Renal cortex interstitium (tissue), 15 donors: ENCODE data around the gene PRKAG1. TPM values are rescaled to one million over a fixed set of nuclear protein-coding genes. Genes with fewer than 3 reads are reported as not detected.
A peak's percentile ranks its signal among the peaks of the same experiment; 100 is the strongest.
"Not testable (repeated sequence)": the region's sequence is repeated elsewhere in the genome, so short reads cannot be mapped to it uniquely, and the experiment has no call there.

Source experiments
- DNase-seq, 11 donors: peaks; one replicate each; pipeline ENCODE4 v3.0.0-alpha.2; 2013; ENCODE audit warnings: low read depth in 9 of 11, low spot score in 4 of 11; ENCODE audit errors: extremely low read depth in 1 of 11
- long read RNA-seq, 16 experiments: transcript quantifications; one replicate each; lab custom pipeline, GENCODE V29; 2026
- polyA plus RNA-seq, 3 donors: library from polyadenylated mRNA; unstranded; fragments of 120-200 nt; gene quantifications; one replicate each; pipeline ENCODE4 v1.2.1, GENCODE V29; 2013; ENCODE audit not compliant: insufficient read length in 3 of 3

The PRKAG1 gene
- polyA plus RNA-seq, result 10 to 100 TPM; 76.4 to 87.5 (median 80.4) TPM
- long read RNA-seq, donor 1, partial matches to known transcripts, result 0 of 4 reads
- long read RNA-seq, donor 1, other reads (novel, unspliced or antisense), result 0 of 4 reads
- long read RNA-seq, donor 2, partial matches to known transcripts, result 20 of 24 reads
- long read RNA-seq, donor 2, other reads (novel, unspliced or antisense), result 0 of 24 reads
- long read RNA-seq, donor 3, transcript PRKAG1-206 (12 exons, 1,699 nt), result major isoform, 11 of 11 reads
- long read RNA-seq, donor 3, partial matches to known transcripts, result 0 of 11 reads
- long read RNA-seq, donor 3, other reads (novel, unspliced or antisense), result 0 of 11 reads
- long read RNA-seq, donor 4, partial matches to known transcripts, result 0 of 6 reads
- long read RNA-seq, donor 4, other reads (novel, unspliced or antisense), result 0 of 6 reads
- long read RNA-seq, donor 5, result 0 reads
- long read RNA-seq, donor 6, transcript PRKAG1-206 (12 exons, 1,699 nt), result major isoform, 9 of 38 reads
- long read RNA-seq, donor 6, partial matches to known transcripts, result 26 of 38 reads
- long read RNA-seq, donor 6, other reads (novel, unspliced or antisense), result 0 of 38 reads
- long read RNA-seq, donor 7, transcript PRKAG1-206 (12 exons, 1,699 nt), result major isoform, 9 of 11 reads
- long read RNA-seq, donor 7, partial matches to known transcripts, result 0 of 11 reads
- long read RNA-seq, donor 7, other reads (novel, unspliced or antisense), result 0 of 11 reads
- long read RNA-seq, donor 8, transcript PRKAG1-206 (12 exons, 1,699 nt), result major isoform, 19 of 30 reads
- long read RNA-seq, donor 8, partial matches to known transcripts, result 6 of 30 reads
- long read RNA-seq, donor 8, other reads (novel, unspliced or antisense), result 0 of 30 reads
- long read RNA-seq, donor 9, transcript PRKAG1-206 (12 exons, 1,699 nt), result major isoform, 14 of 15 reads
- long read RNA-seq, donor 9, partial matches to known transcripts, result 0 of 15 reads
- long read RNA-seq, donor 9, other reads (novel, unspliced or antisense), result 0 of 15 reads
- long read RNA-seq, donor 10, transcript PRKAG1-206 (12 exons, 1,699 nt), result major isoform, 18 of 20 reads
- long read RNA-seq, donor 10, partial matches to known transcripts, result 0 of 20 reads
- long read RNA-seq, donor 10, other reads (novel, unspliced or antisense), result 0 of 20 reads
- long read RNA-seq, donor 11, partial matches to known transcripts, result 27 of 28 reads
- long read RNA-seq, donor 11, other reads (novel, unspliced or antisense), result 0 of 28 reads
- long read RNA-seq, donor 12, partial matches to known transcripts, result 0 of 4 reads
- long read RNA-seq, donor 12, other reads (novel, unspliced or antisense), result 0 of 4 reads
- long read RNA-seq, donor 13, result 0 reads
- long read RNA-seq, donor 14, transcript PRKAG1-206 (12 exons, 1,699 nt), result major isoform, 10 of 12 reads
- long read RNA-seq, donor 14, partial matches to known transcripts, result 0 of 12 reads
- long read RNA-seq, donor 14, other reads (novel, unspliced or antisense), result 0 of 12 reads
- long read RNA-seq, donor 15, partial matches to known transcripts, result 0 of 5 reads
- long read RNA-seq, donor 15, other reads (novel, unspliced or antisense), result 0 of 5 reads
- long read RNA-seq, donor 16, transcript PRKAG1-206 (12 exons, 1,699 nt), result major isoform, 21 of 35 reads
- long read RNA-seq, donor 16, partial matches to known transcripts, result 0 of 35 reads
- long read RNA-seq, donor 16, other reads (novel, unspliced or antisense), result 10 of 35 reads

DNA sequence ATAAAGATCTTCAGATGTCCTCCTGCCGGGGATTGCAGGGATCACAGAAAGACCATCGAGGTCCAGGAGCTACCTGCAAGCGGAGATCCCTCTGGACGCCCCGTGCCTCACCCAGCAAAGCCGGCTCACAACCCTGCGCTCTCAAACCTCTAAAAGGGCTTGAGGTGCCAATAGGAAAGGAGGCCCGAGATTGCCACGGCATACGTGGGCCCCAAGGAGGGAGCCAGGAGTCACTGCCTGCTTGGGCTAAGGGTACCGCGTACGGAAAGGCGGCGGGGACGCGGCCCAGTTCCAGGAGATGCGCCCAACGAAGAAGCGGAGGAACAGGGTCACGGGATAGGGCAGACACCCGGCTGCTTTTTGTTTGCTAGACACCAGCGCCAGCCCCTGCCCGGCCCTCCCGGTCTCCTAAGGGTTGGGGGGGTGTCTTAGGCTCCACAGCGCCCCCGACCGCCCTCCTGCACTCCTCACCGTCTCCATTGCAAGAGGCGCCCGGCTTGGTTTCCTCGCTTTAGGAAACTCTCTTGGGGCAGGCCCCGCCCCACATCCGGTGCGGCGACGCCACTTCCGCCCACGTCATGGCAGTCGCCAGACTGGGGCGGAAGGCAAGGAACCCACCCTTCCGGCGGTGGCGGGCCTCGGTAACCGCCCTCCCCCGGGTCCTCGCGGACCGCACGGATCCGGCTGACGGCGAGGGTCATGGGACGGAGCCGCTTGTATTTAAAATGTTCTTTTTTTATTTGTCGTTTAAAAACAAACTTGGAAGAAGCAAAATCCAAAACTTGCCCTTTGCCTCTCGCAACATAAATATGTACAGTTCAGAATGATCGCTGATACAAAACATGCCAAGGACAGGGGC is at the start of gene PRKAG1:
Gene PRKAG1, minus strand, starts transcription at position 516 of the 859 bp plus-strand sequence. Its CDS starts 36 bp downstream, at position 480.
- peak; percentile 90 to 97 (median 95) for DNase-seq

DNA sequence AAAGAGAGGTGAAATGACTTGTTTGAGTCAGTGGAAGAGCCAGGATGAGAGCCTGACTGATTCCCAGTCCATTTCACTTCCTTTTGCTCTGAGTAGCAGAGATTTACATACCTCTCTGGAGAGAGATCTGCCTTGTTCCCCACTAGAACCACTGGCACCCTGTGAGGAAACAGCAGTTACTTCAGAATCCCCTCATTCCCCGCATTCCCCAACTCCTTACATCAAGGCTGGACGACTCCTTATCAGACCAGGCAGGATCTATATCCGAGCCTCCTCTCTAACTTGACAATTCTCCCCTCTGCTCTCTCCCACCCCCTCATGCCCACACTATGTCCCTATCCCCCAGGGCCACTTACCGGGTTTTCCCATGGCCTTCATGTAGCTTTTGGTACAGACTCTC is 47.5 kb upstream of the PRKAG1 start:
- DNase-seq, result no peak

DNA sequence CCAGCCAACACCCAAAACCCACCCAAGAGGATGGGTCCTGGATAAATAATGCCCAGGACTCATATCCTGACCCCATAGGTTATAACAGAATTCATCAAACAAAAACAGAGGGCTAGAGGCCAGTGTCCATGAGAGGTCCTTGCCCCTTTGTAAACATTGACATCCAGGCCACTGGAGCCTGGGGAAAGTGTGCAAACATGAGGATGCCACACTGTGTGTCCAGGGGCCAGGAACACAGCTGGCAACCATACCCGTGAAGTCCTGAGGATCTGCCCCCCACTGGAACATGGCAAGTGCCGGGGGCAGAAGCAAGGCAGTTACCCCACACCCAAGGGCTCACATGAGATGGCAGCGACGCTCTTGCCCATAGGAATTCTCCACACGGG is 46.2 kb upstream of the PRKAG1 start:
- DNase-seq, result no peak

DNA sequence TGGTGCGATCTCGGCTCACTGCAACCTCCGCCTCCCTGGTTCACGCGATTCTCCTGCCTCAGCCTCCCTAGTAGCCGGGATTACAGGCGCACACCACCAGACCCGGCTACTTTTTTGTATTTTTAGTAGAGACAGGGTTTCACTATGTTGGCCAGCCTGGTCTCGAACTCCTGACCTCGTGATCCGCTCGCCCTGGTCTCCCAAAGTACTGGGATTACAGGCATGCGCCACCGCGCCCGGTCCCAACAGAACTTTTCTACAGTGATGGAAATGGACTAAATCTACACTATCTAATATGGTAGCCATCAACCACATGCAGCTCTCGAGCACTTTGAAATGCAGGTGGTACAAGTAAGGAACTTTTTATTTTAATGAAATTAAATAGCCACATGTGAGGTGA is 43.3 kb upstream of the PRKAG1 start:
- not testable (repeated sequence) for DNase-seq

DNA sequence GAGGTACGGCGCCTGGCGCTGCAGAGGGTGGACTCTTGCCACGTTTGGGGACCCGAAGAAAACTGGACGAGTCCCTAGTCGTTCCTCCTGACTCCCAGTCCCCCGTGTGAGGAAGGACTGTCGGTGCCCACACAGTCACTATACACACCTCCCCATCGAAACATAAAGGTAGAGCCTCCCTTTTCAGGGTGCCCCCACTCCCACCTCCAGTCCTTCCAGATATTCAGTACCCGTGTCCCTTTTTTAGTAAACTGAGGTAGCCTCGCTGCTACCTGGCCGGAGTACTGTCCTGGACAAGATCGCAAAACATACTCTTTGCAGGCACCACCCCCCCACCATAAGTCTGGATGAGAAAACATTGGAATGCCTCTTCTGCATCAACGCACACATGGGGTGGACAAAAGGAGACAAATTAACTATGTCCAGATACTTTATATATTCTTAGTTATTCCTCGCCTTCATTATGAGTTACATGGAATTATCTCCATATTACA is 42.6 kb upstream of the PRKAG1 start:
- DNase-seq, result no peak

DNA sequence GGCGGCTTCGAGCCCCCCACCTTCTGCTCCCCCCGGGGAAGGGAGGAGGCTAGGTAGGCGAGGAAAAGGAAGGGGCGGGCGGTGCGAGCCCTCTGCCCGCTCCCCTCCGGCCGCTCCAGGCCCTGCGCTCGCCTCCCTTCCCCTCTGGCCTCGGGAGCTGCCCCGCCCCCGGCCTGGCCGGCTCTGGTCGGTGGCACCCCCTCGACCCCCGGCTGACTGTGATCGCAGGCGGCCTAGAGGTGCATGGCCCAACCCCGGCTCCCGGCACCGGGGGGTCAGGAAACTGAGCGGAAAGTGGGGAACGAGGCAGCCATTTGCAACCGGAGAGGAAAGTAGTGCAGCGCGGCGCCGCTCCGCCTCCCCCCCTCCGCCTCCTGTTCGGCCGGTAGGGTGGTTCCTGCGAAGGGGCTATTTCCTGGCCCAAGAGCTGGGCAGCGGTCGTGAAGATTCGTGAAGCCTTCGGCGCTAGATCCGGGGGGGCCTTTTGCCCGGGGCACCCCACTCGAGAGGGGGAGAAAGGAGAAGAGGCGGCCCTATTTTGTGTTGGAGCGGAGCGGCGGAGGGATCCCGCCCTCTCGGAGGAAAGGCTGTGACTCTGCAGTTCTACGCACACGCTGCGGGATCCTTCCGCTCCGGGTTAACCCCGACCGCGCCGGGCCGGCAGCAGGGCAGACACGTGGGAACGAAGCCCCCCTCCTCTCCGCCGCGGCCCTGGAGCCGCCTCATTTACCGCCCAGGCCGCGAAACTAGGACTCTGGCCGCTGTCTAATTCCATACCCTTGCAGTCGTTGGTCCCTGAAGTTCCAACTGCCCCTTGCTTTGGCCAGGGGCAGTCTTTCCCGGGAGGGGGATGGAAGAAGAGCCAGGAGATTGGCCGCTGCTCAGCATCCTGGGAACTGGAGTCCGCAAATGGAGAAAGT is 41.9 kb upstream of the PRKAG1 start, which contains the start of gene KMT2D:
Gene KMT2D, minus strand, starts transcription at position 558 of the 920 bp plus-strand sequence. CDS start 5,470 bp downstream, outside the sequence.
- DNase-seq, result peak; percentile 89 to 95 (median 93)

DNA sequence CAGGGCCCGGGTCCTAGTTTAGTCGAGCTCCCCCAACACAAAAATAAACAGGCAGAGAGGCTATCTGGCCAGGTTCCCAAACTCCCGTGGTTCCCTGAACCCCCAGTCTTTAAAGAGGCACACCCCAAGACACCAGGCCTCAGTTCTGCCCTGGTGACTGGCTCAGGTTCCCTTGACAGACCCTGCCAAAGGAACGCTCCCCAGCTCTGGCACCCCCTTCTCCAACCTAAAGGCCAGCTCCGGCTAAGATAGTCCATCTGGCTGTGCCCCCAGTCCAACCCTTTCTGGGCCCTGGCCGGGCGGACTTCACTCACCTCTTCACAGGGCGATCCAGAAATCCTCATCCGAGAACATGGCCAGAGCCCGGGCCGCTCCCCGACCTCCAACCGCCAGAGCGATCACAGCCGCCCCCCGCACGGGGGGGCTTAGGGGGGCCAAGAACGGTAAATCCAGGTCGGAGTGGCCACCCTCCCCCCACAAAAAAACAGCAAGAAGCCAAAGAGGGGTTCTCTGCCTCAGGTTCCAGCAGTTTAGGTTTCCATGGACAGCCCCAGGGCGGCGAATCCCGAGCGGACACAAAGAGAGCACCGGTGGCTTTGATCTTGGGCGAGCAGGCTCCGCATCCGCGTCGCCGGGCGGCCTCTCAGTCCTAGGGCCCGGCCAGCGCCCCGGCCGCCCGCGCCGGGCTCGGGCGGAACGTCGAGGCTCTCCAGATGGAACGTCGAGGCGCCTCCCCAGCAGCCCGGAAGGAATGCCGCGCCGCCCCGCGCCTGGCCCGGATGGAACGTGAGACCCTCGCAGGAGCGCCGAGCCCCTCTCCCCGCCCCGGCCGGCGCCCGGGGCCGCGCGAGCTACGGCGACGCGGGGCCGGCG is 41.0 kb upstream of the PRKAG1 start:
- peak in 1 of 11 donors; percentile 23 for DNase-seq

DNA sequence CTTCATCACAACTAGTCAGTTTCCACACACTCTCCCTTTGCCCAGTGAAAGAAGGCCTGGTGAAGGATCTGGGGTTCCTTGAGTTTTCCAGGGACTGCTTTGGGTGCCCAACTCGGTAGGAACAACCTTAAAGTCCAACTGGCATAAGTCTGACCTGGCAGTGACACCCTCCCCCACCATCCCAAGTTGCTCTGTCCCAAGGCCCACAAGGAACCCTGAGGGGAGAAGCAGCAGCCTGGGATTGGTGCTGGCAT is 40.4 kb upstream of the PRKAG1 start:
- no peak for DNase-seq

DNA sequence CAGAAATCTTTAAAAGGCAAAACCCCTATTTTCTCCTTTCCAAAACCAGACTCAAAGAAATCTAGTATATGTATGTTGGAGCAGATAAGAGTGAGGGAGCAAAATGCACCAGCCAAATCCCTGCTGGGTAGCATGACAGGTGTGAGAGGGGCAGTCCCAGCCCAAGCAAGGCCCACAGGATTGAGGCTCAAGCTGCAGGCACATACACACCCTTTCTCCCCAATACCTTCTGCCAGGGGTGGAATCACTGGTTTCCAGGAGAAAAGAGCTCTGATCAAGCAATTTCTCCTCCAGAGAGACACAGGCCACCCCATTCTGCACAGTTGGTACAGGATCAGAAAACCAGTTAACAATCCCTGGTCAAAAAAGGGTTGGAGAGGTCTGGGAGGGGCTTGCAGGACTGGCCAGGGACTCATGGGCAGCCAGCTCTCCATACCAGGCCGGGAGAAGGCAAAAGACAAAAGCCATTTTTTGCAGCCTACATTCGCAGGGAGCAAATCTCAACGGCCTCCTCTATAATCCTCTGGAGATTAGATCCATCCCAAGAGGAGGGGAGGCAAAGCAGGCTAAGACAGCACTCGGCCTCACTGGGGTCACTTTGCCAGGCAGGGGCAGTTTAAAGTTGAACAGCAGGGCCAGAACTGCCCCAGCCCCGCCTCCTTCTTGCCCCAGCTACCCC is 39.9 kb upstream of the PRKAG1 start:
- DNase-seq, result no peak

DNA sequence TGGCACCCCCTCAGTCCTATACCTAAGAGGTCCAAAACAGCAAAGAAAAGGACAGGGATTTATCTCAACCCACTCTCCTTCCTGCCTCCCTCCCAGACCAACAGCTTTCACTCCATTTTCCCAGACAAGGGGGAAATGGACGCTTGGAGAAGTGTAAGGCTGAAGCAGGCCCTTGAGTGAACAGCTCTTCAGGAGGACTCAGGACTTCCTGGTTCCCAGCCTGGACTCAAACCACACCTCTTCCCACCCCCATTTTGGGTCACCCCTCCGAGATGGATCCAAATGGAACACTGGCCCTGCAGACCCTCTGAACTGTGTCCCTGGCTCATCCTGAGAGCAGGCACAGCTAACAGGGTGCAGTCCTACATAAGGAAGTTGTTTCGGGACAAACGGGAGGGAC is 39.3 kb upstream of the PRKAG1 start:
- no peak for DNase-seq

DNA sequence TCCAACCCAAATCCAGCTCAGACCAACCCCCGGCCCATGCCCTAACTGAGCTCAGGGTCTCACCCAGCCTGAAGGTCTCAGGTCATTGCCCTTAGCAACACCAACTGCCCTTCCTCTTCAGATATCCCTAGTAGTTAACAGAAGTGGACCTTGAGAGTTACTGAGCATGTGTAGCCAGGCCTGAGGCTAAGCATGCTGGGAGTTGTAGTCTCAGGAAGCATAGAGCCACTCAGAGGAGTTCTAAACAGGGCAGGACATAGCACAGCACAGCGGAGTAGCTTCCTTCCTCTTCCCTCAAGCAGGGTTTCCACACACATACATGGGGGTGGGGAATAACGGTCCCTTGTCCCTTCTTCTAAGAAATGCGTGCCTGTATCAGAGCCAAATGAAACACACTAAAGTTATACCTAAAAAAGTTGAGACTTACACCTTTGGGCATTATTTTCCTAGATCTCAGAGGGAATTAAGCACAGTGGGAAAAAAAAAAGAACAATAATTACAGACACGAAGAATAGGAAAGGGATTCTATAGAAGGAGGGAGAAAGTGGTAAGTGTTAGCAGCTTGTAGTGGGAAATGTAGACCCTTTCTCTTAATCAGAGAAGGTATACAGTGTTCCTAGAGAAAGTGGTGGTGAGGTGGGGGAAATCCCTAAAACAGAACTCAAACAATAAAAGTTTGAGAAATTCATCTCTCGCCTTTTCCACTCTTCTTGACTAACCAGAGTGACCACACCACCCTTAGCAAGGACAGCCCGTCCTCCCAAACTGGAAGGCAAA is 37.6 kb upstream of the PRKAG1 start:
- peak in 4 of 11 donors; percentile 22 to 48 (median 34) for DNase-seq

DNA sequence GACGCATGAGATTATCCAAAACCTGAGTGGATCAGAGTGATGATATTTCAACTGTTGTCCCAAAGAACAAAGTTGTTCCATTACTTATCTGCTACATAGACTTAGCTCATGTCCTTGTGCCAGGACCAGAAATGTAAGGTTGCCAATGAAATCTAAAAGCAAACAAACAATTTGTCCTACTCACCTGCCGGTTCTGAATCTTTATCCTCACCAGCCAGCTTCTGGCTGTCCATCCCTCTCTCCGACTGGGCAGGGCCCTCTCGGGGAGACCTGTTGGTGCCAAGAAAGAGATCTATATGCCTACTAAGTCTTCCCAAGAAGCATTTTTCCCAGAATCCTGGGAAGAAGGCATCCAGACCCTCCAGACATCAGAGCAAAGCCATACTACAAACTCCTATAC is 36.5 kb upstream of the PRKAG1 start:
- DNase-seq, result no peak

DNA sequence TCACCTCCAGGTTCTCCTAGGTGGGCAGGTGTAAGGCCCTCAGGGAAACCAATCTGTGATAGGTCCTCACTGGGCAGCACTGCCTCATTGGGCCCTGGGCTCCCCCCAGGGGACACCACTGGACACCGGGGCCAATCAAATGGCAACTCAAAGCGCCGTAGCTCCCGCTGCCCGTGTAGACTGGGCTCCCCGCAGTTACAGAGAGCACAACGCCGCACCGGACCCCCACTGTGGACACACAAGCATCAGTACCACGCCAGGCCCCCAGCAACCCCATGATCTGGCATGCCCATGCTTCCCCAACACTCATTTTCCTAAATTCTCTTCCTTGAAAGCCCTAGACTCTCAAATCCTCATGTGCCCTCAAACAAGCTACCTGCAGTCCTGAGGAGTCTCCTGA is 35.9 kb upstream of the PRKAG1 start:
- no peak for DNase-seq

DNA sequence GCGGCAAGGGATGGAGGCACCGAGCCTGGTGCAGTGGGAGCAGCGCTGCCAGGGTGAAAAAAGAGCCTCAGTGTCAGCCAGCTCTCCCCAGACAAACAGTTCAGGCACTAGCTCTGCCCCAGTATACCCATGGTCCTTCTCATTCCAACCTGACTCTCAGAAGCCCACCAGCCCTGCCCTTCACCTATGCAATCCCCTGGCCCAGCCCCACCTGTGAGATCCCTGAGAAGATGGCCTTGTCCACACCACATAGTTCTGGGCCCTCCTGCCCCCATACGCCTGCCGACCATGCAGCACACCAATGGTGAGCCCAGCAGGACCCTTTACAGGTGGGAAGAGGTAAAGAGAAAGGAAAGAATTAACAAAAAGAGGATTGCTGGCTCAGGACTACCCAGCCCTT is 35.5 kb upstream of the PRKAG1 start:
- DNase-seq, result no peak
